HG02973 (cell line): ENCODE measurements around the gene HOXD3.

Experiments used
- ATAC-seq: cut with Tn5 transposase; IDR thresholded peaks from one replicate; pipeline ENCODE4 v1.9.1; 2021; ENCODE audit warnings: moderate library complexity; ENCODE audit not compliant: unreplicated experiment

Gene HOXD3

DNA sequence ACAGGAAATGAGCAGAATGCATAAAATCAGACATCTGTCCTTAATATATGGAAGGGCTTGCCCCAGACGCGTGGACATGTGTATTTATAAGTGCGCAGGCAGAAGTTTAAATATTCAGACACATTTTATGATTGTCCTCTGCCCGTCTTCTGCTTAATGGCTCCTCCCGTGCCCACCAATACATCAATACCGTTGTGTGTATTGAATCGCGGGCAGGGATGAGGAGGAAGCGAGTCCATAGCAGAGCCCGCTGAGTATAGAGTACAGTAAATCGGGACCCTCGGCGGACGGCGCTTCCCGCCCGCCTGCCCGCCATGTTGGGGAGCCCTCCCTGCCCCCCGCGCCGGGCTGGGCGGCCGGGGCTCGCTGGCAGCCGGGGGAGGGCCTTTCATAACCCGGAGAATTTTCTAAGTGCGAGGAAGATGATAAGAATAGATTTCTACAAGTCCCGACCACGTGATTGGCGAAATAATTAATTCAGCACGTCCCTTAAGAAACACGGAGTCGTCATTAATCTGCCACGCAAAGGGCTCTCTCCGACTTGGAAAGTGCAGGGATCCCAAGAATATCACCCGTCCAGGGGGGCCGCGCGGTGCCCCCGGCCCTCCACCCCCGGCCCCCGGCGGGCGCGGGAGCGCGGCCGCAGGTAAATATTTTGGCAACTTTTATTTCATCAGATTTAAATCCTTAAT lies at the start of gene HOXD3:
TSS of gene HOXD3 (plus strand) at position 501 of the 692 bp plus-strand sequence. CDS start 11,808 bp downstream, outside the sequence.
- no peak for ATAC-seq

DNA sequence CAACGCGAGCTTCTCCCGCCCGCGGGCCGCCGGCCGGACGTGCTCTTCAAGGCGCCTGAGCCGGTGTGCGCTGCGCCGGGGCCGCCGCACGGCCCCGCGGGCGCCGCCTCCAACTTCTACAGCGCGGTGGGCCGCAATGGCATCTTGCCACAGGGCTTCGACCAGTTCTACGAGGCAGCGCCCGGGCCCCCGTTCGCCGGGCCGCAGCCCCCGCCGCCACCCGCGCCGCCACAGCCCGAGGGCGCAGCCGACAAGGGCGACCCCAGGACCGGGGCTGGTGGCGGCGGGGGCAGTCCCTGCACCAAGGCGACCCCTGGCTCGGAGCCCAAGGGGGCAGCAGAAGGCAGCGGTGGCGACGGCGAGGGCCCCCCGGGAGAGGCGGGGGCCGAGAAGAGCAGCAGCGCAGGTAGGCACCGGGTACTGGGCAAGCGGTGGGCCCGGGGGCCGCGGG lies 49.4 kb upstream of the HOXD3 start:
- no peak for ATAC-seq

DNA sequence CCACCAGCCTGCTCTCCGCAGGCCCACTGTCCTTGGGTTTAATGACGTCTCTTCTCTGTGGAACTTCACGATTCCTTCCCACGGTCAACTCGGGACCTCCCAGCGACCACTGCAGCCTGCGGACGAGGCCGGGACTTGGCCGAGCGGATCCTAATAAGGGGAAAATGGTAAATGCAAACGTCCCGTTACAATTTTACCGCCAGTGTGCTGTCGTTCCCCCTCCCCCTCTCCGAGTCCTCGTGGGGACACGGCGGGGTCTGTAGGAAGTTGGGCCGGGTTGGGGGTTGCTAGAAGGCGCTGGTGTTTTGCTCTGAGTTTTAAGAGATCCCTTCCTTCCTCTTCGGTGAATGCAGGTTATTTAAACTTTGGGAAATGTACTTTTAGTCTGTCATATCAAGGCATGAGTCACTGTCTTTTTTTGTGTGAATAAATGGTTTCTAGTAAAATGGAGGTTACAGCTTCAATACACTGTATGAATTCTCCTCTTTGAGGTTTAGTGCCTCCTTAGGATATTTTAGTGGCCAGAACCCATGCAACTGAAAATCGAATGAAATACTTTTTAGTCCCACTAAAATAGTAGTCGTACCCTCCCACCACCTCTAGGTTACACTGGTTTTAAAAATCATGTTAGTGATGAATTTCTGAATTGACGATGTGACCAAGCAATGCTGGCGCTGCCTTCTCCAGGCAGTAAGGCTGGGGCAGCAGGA lies 47.8 kb upstream of the HOXD3 start:
- ATAC-seq, result no peak

DNA sequence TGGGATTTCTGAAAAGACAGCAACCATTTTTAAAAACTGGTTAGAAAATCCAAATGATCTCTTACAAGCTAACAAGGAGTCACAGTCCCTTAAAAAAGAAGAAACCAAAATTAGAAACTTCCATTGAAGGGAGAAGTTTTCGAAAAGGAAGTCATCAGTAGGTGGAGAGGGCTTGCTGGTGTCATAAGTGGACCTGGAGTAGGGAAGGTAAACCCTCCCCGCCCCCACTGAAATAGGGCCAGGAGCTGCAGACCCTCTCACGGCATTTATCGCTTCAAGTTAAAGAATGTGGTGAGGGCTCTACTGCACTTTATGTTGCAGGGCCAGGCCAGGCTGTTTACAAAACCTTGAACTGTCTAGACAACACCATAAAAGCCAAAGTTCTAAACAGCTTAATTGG lies 47.2 kb upstream of the HOXD3 start:
- no peak for ATAC-seq

DNA sequence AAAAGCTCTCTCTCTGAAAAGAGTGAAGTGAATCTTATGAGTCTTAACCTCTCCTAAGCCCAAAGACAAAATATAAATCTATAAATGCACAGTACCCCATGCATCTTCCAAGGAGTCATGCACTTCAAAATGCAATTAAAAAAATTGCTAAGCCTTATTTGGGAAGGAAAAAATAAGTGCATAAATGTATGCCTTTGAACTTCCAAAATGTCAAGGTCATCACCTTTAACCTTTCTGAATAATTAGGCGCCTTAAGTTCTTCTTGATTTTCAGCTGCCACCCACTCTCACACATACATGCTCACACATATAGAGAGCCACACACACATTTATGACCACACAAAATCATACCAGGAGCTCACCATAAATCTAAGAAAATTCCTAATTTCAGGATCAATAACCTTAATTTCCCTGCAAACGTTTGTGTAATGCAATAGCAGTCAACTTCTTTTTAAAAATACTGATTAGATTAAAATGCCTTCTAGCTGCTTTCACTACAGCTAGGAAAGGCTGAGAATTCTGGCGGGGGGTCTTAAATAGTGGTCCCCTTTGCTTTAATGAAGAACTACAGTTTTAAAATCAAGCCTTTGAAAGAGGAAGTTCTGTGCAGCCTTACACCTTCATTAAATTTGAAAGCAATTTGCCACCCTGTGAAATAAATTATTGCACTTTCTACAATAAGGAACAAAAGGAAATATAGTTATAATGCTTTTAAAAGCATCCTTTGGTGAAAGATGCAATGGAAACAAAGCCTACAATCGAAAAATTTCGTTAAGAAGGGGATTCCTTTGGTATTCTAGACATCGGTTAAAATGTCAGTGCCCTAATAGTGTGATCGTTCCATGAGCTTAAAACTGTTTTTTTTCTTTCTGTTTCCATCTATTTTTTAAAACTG lies 46.4 kb upstream of the HOXD3 start:
- no peak for ATAC-seq

DNA sequence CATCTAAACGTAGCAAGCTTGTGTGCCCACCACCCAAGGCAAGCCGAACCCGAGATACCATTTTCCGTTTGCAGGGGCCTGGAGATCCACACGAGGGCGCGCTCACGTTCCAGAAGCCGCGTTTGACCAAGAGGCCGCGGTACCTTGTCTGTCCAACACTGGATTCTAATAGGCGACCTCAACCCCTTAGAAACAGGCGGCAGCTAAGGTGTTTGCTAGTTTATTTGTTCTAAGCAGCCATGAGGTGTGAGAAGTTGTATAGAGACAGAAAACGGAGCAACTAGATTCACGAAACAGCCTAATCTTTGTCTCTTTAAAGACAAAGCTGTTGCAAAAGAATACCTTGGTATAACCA lies 45.8 kb upstream of the HOXD3 start:
- ATAC-seq, result no peak

DNA sequence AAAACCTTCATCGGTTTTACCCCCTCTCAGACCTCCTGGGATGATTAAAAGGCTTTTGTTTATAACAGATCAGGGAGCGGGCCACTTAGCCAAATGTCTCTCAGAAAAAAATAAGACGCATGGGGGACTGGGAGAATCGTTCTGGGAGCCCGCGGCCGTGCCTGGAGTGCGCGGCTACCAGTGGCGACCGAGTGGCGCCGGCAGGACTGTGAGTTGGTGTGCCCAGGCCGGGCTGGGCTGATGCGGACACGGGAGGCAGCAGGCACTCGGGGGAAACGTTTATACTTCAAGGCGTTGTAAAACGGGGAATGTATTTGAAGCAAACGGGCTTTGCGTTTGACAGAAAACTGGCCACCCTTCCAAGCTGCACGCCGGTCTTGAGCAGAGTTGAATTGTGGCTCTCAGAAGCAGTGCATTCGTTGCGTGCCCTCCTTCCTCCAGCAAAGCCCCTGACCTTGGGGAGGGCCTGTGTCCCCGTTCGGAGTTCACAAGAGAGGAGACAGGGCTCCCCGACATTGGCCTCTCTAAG lies 45.2 kb upstream of the HOXD3 start:
- ATAC-seq, result no peak

DNA sequence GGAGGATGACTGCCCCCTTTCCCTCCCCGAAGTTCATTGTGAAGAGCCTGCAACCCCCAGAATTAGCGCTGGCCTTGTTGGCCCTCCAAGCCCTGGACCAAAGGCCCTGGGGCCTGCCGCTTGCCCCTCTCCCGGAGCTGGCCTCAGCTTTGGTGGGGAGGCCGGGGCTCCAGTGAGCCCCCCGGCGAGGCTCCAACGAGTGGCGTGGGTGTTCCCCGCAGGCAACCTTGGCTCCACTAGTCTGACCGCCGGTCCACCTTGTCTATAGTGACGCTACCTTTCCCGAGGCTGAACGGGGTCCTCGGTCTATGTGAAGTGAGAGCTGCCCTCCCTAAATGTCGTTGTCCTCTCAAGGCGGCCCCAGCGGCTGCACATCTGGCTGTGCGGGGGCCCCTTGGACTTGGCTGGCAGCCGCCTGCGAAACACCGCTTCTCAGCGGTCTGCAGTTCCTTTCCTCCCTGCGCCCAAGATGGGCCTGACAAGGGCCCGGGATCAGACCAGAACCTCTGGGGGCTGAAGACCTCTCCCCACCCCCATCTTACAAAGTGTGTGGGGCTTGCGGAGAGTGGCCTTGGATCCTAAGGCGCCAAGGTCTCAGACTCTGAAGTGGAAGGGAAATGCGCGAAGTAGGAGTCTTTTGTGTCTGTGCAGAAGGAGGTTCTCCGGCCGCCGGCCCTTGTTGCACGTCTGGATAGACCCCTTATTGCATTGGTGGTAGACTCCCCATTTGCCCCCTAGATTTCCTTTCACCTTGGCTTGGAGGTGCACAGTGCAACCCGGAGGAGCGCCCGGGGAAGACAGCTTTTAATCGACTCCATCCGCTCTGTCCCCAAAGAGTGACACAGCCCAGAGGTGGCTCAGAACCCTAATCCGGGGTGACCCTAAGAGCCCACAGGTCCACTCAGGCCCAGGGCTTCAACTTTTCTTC lies 44.5 kb upstream of the HOXD3 start:
- no peak for ATAC-seq

DNA sequence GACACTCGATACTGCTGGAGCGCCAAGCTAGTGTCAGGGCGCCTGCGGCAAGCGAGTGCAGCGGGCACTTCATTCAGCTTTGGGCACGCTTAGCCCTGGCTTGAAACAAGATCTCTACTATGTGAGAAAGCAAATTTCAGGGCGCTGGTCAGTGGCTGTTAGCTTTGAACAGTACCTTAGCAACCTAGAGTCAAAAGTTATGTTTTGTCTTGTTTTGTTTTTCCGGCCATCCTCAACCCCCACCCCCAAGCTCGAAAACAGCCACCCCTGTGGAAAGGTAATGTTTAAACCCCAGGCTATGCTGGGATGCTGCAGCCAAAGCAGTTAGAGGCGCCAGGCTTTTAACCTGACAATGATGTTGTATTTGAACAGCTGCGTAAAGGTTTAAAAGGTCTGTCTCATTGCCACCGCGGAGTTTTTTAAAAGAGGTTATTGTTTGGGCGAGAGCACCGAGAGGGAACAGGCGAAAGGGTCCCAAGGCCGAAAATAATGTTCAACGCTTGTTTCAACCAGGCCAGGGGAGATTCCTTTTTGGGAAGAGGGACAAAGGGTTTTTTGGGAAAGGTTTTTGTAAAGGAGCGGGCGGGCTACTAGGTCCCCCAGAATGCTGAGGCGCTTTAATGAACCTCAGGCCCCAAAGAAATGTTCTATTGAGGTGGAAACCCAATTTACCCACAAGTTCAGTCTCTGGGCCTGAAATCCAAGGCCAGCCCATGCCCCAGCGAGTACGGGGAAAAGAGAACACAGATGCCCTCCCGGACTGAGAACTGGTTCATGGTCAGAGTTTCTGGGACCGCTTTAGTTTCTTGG lies 42.8 kb upstream of the HOXD3 start:
- no peak for ATAC-seq

DNA sequence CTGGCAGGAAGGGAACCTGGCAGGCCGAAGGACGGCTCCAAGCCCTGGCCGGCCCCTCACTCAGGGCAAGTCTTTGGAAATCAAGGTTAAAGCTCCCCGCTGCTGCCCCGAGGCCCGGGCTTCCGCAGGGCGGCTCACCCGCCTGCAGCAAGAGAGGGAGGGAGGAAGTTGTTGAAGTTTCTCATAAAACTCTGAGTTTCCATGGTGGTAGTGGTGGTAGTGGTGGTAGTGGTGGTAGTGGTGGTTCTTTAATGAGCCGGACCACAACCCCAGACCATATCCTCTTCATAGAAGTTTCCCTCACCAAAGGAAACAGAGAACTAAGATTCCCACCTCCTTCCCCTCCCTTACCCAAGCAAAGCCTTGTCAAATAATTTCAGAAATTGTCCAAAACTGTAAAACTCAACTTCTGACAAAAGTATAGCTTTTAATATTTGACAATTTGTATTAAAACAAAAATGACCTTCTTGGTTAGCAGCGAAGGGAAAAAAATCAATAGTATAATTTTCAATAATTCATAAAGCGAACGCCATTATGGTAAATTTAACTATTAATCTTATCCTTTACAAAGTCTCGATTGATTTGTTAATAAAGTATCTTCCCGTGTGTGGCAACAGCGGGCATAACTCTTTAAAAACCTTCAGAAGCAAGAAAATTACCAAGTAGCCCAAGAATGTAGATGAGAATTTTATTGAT lies 42.0 kb upstream of the HOXD3 start:
- no peak for ATAC-seq

DNA sequence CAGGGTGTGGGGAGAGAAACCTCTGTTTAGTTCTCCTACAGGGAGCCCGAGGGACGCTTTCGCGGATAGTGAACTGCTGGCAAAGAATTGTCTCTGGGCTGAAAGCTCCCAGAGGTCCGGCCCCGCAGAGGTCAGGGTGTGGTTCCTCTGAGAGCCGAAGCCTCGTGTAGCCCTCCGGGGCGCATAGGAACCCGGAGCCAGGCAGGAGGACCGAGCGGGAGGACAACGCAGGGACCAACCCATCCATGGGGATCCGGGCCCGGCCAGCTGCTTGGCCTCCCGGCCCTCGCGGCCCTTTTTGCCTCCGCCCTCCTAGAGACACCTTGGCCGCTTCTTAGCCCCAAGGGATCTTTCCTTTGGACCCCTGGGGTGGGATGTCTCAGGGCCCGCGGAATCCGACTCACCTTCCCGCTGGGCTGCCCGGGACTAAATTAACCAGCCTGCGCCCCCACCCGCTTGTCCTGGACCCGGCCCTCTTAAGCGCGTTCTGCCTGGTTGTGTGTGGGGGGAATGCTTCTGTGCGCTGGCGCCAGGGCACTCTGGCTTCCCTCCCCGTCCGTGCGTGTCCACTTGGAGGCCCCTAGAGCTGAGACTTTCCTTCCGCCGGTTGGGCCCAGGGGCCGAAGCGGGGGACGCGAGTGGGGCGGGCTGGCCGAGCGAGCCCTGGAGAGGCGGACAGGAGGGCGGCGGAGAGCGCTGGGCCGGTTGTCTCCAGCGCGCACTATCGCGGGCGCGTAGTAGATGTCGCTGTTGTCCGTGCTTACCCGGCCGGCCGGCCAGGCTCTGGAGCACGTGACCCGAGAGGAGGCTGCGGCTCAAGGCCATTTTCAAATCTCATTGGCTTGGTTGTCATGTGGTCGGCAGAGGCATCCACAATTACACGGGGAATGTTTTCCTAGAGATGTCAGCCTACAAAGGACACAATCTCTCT lies 41.0 kb upstream of the HOXD3 start, which contains the start of gene HOXD10:
TSS of gene HOXD10 (plus strand) at position 896 of the 931 bp plus-strand sequence. CDS start 56 bp downstream, outside the sequence.
- no peak for ATAC-seq

DNA sequence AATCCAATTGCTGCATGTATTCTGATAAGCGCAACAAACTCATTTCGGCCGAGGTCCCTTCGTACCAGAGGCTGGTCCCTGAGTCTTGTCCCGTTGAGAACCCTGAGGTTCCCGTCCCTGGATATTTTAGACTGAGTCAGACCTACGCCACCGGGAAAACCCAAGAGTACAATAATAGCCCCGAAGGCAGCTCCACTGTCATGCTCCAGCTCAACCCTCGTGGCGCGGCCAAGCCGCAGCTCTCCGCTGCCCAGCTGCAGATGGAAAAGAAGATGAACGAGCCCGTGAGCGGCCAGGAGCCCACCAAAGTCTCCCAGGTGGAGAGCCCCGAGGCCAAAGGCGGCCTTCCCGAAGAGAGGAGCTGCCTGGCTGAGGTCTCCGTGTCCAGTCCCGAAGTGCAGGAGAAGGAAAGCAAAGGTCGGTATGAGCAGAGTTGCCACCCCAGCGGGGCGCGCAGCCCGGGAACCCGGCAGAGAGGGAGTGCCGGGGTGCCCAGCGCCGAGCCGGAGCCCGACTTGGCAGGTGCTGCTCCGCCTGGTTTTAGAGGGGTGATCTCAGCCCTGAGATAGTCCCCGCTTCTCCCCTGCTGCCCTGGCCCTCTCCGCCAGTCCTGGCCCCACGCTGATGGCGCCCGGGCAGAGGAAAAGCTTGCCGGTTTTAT lies 39.8 kb upstream of the HOXD3 start:
- ATAC-seq, result no peak

DNA sequence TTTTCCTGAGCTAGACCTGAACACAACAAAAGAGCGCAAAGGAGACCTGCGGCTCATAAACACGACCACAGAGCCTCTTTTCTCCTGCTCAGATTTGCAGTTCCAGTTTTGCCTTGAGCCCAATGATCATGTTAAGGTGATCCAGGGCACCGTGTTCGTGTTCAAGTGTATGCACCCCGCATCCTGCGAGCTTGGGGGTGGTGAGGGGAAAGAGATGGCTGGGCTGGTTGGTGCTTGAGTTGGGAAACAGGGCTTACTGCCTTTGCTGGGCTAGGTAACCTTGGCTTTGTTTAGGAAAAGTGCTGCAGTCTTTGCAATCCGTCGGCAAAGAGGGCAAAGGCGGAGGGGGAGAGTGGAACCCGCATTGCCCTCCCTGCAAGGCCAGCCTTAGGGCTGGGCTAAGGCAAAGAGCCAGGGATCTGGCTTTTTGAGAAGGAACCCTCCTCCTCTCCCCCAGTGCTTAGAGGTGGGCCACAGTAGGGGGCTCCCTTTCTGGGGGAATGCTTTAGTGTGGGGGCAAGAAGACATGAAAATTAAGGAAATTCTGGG lies 39.2 kb upstream of the HOXD3 start:
- ATAC-seq, result no peak

DNA sequence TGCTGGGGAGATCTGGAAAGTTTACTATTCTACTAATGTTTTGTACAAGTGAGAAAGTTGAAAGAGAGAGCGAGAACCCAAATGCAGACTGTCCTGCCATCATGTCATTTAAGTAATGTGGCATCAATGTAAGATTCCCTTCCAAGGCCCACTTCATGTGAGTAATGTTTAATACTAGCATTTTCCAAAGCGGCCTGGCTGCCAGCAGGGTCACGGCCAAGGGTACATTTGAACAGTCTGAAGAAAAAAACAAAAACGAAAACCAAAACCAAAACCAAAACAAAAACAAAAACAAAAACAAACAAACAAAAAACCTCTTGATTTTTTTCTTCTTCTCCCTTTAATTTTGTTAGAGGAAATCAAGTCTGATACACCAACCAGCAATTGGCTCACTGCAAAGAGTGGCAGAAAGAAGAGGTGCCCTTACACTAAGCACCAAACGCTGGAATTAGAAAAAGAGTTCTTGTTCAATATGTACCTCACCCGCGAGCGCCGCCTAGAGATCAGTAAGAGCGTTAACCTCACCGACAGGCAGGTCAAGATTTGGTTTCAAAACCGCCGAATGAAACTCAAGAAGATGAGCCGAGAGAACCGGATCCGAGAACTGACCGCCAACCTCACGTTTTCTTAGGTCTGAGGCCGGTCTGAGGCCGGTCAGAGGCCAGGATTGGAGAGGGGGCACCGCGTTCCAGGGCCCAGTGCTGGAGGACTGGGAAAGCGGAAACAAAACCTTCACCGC lies 38.3 kb upstream of the HOXD3 start:
- ATAC-seq, result no peak

DNA sequence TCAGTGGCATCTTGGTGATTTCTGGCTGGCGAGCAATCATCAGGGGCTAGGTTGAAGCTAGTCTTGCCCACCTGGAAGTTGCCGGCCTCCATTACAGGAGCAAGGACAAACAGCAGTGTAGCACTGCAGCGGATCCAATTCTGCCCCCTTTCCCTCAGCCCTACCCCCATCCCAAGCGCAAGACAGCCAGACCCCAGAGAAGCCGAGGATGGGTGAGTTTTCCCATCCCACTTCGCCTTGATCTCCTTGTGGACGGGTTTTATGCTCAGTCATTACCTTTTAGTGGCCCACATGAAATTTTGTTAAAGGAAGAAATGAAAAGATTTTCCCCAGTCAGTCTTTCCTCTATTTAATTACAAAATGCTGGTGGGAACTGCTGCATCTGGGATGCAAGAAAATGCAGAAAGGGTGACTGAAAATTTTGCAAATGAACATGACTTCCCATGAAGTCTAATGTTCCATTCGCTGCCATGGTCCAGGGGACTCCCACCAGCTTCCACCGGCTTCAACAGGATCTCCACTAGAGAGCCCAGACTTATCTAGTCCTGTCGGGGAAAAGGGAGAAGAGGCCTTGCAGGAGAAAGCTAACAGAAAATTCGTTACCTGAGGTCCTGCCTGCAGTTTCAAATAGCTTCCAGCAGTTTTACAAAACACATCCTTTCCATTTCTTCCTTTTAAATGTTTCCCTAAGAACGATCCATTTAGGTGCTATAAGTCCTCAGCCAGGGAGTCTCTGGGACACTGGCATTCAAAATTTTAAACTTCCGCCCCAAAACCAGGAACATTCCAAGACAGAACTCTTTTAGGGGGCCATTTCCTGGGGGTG lies 36.5 kb upstream of the HOXD3 start:
- ATAC-seq, result no peak
